Cerebellar nuclear complex (tissue), 1 donor: ENCODE results near the gene MRPL45.

Source experiments
- DNase-seq, 2 experiments: peaks; one replicate each; lab custom pipeline; 2025; lab: John Stamatoyannopoulos, UW

The MRPL45 gene

DNA sequence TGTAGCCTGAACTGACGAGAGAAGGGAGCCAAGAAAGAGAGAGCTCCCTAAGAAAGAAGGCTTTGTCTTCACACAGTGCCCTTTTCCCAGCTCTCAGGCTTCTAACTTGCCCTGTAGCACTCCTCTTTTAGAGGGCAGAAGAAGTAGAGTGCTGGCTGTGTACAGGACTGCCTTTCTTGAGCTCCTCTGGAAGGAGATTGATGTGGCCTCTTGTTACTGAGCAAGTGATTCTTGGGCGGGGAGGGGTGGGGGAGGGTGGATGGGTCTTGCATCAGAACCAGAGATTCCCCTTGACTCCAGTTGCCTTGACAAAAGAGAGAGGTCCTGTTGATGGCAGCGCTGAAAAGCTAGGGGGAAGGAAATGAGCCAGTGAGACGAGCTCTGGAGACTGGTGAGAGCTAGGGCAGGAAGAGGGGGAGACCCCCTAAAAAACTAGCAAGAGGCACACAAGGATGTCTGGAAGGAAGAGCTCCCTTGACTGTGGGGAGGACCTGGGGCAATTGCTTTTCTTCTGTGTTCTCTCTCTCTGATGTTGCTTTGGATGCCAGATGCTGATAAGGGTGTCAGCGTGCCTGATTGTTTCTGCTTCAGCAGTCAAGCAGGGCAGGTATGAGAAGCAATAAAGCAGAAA is 28.4 kb downstream of the MRPL45 start:
- DNase-seq = no peak

- no peak for DNase-seq
Observed at GRCh38 chr17:38326996-38327792, 30.2 kb downstream of the MRPL45 start.

DNA sequence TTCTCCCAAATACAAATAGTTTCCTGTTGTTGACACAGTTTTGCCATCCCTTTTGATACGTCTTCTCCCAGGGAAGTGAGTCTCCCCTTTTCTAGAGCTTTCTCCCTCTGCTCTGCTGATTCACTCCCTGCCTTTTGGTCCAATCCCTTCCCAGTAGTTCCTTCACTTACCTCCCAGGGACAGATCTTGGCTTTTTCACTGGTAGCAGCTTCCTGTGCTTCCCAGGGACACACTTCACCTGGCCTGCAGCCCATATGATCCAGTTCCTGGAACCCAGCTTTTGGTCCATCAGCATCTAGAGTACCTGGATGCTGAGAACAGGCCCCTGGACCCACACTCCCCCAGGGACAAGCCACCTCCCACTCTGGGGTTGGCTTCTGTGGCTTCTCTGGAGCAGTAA is 31.0 kb downstream of the MRPL45 start:
- no peak for DNase-seq

DNA sequence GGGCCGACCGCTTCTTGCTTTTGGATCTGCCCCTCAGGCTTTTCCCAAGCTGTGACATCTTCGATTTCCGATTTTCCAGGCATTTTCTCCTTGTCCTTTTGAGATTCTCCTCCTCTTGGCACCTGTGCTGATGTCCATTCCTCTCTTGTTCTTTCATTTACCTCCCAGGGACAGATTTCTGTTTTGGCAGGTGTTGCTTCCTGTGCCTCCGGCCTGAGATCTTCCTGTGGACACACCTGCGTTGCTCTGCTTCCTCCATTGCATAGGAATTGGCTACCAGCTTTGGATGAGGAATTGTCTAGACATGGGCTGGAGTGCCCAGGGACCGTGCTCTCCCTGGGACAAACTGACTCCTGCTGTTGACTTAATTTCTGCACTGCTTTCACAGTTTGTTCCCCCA is 31.7 kb downstream of the MRPL45 start:
- peak in 1 of 2 experiments; percentile 71 for DNase-seq

- DNase-seq = no peak
Observed at GRCh38 chr17:38329284-38329683, 32.3 kb downstream of the MRPL45 start.

DNA sequence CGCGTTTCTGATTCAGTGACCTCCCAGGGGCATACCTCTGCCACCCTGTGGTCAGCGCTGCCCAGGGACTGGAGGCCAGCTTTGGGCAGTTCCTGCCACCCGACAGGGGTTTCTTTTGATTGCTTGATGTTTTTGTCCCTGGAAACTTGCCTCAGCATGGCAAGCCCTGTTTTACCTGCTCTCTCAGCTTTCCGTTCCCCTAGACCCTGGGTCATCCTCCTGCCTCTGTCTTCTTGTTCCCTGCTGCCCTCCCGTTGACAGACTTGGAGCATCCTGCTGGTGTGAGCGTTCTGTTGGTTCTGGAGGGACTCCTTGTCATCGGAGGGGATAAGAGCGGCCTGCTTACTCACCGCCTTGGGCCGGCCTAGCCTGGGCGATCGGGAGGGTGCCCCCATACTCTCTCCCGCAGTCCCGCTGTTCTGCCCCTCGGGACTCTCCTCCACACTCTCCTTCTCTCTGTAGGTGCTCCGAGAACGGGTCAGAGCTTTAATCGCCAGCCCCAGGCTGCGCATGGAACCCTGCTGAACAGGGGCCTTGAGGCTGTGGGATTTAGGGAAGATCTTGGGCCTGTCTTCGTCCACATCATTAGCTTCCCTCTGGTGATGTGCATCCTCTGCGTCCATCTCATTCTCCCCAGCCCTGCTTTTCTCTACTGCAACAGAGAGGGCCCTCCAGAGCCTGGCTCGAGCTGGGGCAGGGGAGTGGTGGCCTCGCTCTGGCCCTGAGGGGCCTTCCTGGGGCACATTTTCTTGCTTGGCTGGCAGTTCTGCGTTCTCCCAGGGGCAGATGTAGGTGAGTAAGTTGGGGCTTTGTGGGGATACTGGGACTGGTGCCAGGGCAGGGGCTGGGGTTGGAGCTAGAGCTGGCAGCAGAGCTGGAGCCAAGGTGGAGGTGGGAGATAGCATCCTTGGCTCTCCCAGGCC is 33.1 kb downstream of the MRPL45 start:
- DNase-seq = no peak

GRCh38 chr17:38330941-38331411 is 34.0 kb downstream of the MRPL45 start:
- no peak for DNase-seq

DNA sequence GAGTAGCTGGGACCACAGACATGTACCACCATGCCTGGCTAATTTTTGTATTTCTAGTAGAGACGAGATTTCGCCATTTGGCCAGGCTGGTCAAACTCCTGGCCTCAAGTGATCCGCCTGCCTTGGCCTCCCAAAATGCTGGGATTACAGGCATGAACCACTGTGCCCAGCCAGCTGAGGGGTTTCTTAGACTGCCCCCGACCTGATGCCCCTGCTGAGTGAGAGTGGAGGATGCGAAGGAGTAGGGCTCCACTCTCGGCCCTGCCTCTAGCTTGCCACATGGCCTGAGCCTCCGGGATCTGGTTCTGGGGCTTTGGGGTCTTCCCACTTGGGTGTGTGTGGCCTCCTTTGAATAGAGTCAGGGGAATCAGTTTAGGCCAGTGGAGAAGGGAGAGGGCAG is 35.8 kb downstream of the MRPL45 start:
- no peak for DNase-seq

DNA sequence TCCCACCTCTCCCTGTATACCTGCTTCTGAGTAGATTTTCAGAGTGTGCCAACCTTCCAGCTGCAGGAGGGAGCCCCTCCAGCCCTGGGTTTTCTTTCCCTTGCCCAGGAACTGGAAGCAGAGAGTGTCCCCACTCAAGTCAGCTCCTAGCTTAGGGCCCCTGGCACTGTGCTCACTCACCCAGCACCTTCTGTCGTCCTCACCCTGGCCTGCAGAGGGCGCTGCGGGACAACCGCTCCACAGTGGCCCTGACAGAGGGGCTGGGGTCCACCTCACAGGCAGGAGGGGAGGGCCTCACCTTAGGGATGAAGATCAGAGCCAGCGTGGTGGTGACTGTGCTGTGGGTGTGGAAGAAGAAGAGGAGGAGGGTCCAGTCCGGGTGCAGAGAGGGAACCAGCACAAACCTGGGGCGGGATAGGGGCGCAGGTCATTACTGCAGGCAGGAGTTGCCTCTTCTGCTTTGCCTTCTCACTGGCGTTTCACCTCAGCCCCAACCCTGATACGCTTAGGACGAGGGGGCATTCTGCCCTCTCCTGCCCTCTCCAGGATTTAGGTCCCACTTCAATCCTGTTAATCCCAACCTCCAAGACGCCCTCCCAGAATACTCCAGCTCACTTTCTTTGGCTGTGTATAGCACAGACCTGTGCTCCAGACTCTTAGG is 36.8 kb downstream of the MRPL45 start:
- DNase-seq = no peak

DNA sequence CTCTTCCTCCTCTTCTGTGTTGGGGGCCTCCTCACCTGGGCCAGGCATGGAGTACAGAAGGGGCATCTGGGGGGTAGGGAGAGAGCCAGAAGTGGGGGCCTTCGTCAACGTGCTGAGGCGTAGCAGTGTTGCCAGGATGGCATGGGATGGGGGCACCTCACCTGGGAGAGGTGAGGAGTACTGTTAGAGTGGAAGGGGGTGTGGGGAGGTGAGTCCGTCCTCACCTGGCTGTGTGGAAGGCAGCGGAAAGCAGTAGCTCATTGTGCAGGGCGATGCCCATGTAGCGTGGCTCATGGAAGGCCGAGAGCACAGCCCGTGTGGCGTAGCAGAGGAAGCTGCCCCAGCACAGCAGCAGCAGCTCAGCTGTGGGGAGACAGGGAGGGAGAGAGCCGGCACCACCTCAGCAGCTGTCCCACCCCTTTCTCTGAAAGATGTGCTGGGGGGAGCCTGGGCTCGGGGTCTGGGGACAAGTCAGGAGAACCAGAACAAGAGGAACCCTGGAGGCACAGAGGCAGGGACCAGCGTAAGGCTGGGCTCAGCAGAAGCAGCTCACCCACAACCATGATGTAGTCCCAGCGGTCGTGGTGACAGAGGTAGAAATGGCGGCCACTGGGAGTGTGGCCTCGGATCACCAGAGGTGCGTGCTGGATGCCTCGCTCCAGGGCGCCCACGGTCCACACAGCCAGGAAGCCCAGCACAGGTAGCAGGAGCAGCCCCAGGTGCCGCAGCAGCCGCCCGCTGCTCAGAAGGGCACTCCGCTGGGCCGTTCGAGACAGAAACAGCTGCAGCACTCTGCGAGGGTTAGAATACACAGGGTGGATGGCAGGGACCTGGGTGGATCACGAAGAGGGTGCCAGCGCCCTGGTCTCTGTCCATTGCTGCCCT is 37.8 kb downstream of the MRPL45 start:
- no peak for DNase-seq

GRCh38 chr17:38336838-38337237 is 39.9 kb downstream of the MRPL45 start:
- DNase-seq = no peak

GRCh38 chr17:38338053-38338452 is 41.1 kb downstream of the MRPL45 start:
- DNase-seq = peak; percentile 82 to 94

GRCh38 chr17:38338535-38338934 is 41.6 kb downstream of the MRPL45 start:
- DNase-seq = no peak

DNA sequence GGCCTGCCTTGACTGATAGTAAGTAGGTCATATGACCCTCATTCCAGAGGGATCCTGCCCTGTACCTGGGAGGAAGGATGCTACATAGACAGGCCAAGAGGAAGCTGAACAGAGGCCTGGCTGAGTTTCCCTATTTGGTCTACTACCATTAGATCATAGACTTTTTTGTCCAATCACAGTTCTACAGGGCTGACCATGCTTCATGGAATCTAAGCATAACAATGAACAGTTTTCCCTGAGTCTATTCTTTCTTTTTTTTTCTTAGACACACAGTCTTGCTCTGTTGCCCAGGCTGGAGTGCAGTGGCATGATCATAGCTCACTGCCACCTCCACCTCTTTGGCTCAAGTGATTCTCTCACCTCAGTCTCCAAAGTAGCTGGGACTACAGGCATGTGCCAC is 42.9 kb downstream of the MRPL45 start:
- no peak for DNase-seq

DNA sequence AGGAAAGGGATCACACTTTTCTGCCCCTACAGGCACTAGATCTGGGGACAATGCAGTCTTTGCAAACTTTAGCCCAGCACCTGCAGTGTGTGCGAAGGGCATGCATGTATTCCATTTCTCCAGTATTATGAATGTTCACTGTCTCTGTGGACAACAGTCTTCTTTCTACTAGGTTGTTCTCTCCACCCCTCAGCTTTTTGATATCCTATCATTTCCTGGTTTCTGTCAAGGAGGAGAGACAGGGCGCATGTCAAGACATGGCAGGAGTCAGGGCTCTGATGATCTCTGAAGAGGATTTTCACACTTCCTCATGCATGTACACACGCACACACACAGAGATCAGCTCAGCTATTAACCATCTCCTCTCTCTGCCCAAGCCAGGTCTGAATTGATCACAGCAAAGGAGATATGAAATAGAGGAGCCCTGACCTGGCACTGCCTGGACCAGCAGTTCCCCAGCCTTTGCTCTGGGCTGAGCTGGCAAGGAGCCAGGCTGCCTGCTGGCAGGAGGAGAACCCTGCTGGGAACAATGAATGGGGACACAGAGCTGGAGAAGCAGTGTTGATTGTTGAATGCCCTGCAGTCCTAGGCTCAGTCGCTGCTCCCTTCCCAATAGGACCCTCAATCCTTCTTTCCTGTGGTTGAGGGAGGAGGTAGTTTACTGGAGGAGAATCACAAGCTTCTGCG is 44.2 kb downstream of the MRPL45 start:
- DNase-seq = no peak

DNA sequence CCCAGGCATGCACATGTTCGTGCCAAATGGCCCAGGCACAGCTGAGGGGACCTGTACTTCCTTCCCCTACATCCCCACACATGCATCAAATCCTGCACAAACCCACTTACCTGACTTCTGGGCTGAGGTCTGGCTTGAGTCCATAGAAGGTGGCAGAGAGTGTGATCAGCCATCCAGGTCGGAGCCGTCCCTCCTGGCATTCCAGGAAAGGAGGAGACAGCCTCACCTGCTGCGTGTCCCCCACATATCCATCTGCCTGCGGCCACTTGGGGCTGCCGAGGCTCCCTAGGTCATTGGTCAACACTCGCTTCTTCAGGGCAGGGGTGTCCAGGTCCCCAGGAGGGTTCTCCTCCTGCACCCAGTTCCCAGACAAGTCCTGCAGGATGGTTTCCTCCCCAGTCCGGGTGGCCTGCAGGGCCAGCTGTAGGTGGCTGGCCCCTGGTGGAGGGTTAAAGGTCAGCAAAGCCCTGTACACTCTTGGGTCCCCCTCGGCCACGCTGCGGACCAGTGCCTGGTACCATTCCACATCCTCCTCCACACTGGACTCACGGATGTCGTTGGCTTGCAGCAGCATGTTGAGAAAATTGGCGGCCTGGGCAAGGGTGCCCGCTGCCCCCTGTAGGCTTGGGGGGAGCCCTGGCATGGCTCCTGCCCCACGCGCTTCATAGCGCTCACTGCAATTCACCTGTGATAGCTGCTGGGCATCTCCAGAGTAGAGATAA is 46.1 kb downstream of the MRPL45 start:
- DNase-seq = no peak

GRCh38 chr17:38343608-38344419 is 46.8 kb downstream of the MRPL45 start, which contains the start of gene GPR179:
Gene GPR179, minus strand, starts transcription at chr17:38343956. Its CDS starts 167 bp downstream, at chr17:38343789.
- no peak for DNase-seq

DNA sequence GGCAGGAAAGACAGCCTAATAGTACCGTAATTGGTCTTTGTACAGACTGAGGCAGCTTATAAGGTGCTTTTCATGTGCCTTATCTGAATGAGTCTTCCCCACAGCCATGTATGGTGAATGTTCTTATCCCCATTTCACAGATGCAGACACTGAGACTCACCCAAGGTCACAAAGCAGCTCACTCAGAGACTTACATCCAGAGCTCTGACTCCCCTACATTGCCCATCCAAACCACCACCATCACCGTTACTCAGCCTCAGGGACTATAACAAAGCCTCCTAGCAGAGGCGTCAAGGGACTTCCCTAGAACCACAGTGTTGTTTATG is 47.4 kb downstream of the MRPL45 start:
- DNase-seq = no peak

GRCh38 chr17:38345743-38346142 is 48.8 kb downstream of the MRPL45 start:
- no peak for DNase-seq
